Measurements from ENCODE around the gene DCUN1D2.

DCUN1D2 gene

DNA sequence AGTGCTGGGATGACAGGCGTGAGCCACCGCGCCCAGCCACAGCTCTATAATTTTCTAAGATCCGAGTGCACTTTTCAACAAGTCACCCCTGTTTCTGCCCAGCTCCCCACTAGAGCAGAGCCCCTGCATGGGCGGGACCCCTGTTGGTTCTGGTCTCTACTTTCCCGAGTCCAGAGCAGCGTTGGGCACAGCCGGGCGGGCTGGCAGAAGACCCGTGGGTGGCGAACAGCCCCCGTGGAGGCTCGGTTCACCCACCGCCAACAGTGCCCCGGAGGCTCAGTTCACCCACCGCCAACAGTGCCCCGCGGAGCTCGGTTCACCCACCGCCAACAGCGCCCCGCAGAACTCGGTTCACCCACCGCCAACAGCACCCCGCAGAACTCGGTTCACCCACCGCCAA is 78.1 kb downstream of the DCUN1D2 start:
- no peak overlapping the region for H3K4me3 ChIP-seq (ENCODE audit: low read depth, low read length)
- in situ Hi-C loops (cut with HindIII; ENCODE audit: low sequenced_read_pairs): no loop called here
- TF ChIP-seq, protein P1, sequence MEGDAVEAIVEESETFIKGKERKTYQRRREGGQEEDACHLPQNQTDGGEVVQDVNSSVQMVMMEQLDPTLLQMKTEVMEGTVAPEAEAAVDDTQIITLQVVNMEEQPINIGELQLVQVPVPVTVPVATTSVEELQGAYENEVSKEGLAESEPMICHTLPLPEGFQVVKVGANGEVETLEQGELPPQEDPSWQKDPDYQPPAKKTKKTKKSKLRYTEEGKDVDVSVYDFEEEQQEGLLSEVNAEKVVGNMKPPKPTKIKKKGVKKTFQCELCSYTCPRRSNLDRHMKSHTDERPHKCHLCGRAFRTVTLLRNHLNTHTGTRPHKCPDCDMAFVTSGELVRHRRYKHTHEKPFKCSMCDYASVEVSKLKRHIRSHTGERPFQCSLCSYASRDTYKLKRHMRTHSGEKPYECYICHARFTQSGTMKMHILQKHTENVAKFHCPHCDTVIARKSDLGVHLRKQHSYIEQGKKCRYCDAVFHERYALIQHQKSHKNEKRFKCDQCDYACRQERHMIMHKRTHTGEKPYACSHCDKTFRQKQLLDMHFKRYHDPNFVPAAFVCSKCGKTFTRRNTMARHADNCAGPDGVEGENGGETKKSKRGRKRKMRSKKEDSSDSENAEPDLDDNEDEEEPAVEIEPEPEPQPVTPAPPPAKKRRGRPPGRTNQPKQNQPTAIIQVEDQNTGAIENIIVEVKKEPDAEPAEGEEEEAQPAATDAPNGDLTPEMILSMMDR (IDR thresholded peaks at IDR 0.05; ENCODE audit: low read depth, low read length, missing control alignments): no peak
- no peak for DNase-seq (ENCODE audit: low read depth)

DNA sequence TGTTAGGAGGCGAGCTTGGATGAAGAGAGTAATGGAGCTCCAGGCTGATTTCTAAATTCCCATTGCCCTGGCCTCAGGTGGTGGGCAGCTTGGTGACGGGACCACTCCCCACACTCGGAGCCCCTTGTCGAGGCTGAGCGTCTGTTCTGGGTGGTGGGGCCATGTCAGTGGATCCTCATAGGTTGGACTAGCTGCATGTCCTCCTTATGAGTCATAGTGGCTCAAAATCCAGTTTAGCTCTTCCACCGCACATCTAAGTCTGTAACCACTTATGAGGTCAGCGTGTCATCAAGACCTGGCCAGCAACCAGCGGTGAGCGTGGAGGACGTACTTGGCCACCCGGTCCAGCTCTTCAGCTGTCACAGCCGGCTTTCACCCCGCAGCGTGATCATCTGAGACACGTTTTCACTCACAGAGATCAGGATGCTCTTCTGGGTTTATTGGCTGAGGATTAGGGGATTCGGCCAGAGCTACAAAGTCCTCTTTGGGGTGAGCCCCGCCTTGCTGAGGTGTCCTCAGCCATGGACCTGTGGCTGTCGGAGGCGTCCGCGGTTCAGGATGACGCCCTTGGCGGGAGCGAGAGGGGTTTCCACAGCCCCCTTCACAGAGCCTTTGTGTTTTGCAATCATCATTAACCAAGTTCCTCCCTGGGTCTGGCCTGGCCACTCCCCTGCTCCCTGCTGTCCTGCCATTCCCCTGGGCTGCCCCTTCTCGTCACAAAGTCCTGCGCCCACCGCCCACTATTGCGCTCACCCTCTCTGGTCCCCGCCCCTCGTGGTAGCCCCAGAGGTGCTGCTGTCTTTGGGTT is 79.1 kb downstream of the DCUN1D2 start:
- DNase-seq (ENCODE audit: low read depth): peak; percentile 94
- H3K4me3 ChIP-seq (ENCODE audit: low read depth, low read length): no peak overlapping the region
- TF ChIP-seq, protein P1 (IDR thresholded peaks at IDR 0.05; ENCODE audit: low read depth, low read length, missing control alignments): no peak

DNA sequence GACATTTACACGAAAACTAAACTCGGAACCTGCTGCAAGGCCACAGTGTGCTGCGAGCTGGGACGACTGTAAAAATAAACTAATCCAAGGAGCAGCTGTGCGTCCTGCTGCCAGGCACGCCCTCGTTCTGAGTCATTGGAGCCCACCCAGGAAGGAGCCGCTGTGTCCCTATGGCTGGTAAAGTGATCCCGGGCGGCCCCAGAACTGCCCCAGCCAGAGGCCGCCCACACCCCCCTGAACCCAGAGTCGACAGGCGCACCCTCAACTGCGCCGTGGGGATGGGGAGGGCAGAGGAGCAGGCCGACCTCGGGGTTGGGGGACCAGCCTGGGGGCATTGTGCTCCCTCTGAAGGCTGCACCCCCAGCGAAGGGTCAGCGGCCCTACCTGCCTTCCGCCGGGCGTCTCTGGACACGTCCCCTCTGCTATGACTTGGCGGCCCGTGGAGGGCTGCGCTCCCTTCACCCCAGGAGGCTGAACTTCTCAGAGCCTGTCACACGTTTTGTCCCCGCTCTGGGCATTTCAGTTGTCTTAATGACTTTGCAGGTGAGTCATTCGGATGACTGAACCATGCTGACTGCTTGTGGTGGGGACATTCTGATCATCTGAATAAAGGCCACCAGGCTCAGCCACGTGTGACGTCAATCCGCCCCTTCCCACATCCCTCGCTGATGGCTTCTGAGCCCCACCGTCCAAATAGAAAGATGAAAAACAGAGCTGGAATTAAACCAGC is 79.9 kb downstream of the DCUN1D2 start:
- peak; percentile 37 for DNase-seq (ENCODE audit: low read depth)
- in situ Hi-C loops (cut with HindIII; ENCODE audit: low sequenced_read_pairs): no loop called here
- TF ChIP-seq, protein P1 (IDR thresholded peaks at IDR 0.05; ENCODE audit: low read depth, low read length, missing control alignments): no peak
- H3K4me3 ChIP-seq (ENCODE audit: low read depth, low read length): no peak overlapping the region

More for the DNA sequence above, 79.1 kb downstream of the DCUN1D2 start:
- in situ Hi-C loops (cut with HindIII; ENCODE audit: low sequenced_read_pairs): no loop called here

DNA sequence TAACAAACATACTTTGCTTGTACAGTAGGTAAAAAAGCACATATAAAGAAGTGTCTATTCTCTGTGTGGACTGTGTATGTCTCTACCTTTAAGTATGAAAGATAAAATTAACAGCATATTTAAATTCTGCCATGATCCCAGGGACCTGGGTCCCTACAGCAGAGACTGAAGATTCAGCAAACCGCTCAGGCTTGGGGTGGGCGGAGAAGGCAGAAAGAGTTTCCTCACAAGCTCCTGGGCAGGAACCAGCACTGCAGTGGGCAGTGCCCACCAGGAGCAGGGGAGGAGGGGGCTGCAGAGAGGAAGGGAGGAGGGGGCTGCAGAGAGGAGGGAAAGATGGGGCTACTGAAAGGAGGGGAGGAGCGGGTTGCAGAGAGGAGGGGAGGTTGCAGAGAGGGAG is 81.9 kb downstream of the DCUN1D2 start:
- in situ Hi-C loops (cut with HindIII; ENCODE audit: low sequenced_read_pairs): no loop called here
- DNase-seq (ENCODE audit: low read depth): no peak
- no peak overlapping the region for H3K4me3 ChIP-seq (ENCODE audit: low read depth, low read length)
- TF ChIP-seq, protein P1 (IDR thresholded peaks at IDR 0.05; ENCODE audit: low read depth, low read length, missing control alignments): no peak

DNA sequence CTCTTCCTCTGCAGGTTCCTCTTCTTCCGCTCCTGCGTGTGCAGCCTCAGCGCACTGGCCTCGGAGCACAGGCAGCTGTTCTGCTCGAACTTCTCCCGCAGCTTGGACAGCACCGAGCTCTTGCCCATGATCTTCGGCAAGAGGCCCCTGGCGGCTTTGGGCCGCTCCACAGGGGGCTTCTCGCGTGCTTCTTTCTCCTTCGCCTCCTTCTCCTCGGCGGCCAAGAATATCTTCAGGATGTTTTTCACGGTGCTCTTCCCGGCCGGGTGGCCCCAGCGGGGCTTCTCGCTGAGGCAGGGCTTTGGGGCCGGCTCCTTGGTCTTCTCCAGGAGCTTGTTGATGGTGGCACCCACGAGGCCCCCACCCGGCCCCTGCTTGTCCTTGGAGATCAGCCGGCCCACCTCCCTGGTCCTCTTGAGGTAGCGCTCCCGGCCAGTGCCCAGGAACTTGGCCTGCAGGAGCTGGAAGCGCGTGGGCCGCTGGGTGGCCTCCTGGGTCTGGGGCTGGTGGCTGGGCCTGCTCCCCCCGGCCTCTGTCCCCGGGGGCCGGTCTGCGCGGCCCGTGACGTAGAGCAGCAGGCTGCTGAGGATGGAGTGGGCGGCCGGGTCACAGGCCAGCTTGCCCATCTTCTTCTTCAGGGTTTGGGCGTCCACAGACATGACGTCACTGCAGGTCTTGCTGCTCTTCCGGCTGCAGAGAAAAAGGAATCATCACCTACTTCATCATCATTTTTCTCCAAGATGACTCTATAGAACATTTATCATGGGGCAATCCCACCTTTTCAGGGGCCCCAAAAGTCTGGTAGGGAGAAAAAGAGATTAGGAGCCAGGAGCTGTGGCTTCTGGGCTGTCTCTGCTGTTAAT is 82.7 kb downstream of the DCUN1D2 start:
- DNase-seq (ENCODE audit: low read depth): no peak
- H3K4me3 ChIP-seq (ENCODE audit: low read depth, low read length): no peak overlapping the region
- TF ChIP-seq, protein P1 (IDR thresholded peaks at IDR 0.05; ENCODE audit: low read depth, low read length, missing control alignments): no peak
- in situ Hi-C loops (cut with HindIII; ENCODE audit: low sequenced_read_pairs): no loop called here

DNA sequence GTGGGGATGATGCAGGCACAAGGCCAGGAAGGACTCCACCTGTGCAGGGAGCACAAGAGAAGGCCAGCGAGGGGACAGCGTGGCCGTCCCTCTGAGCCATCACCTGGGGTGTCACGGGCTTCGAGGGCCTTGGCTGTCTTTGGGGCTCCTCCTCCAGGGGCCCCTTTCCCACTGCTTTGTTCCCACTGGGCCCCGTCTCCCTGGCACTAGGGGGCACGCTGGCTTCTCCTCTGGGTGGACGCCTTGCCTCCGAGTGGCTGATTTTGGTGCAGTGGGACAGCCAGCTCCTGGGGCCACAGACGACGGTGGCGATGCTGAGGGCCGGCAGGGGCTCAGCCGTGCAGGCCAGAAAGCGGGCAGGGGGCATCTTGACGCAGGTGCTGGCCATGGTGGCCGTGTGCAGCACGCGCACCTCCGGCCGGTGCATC is 83.4 kb downstream of the DCUN1D2 start:
- H3K4me3 ChIP-seq (ENCODE audit: low read depth, low read length): no peak overlapping the region
- TF ChIP-seq, protein P1 (IDR thresholded peaks at IDR 0.05; ENCODE audit: low read depth, low read length, missing control alignments): no peak
- no peak for DNase-seq (ENCODE audit: low read depth)
- in situ Hi-C loops (cut with HindIII; ENCODE audit: low sequenced_read_pairs): no loop called here
